ENCODE data around the gene MYO5B. TPM values are rescaled to one million over a fixed set of nuclear protein-coding genes. Genes with fewer than 3 reads are reported as not detected.

Gene MYO5B
- total and polyA plus RNA-seq, 10 of the 15 experiments (the other 5 are each of a cell fraction or from before 2014, with no cell fraction given) = 2.5 to 4.5 (median 3.3) TPM

GRCh38 chr18:50159654-50160046 is 35.3 kb downstream of the MYO5B start:
- H3K27me3 ChIP-seq (replicated peaks in 1 of 2; ENCODE audit: control insufficient read depth in 2 of 2, insufficient read depth in 2 of 2, low read length in 1 of 2) = peaks cover 2 to 3% of the 10 kb centered on the region in 2 experiments; a peak in 2 of 4 replicates
- no peaks in the 10 kb centered on the region for H3K79me2 ChIP-seq (ENCODE audit: control insufficient read depth, insufficient read depth, low read length)
- ChIA-PET POLR2A (interaction anchor here (1.4 kb wide), 1 partner anchor 17 kb away, joined by 4 read pairs; no protein-coding TSS in a partner anchor), CTCF (interaction anchor here (0.7 kb wide), 1 partner anchor 49 kb away, joined by 3 read pairs; no protein-coding TSS in a partner anchor), RAD21 (ENCODE audit: unreplicated experiment) (no interaction called here), SMC1A (ENCODE audit: uncharacterized antibody, unreplicated experiment) (interaction anchor here (1.3 to 7.2 kb wide), 2 partner anchors 16 kb away, joined by 6 to 49 read pairs; no protein-coding TSS in a partner anchor)
- no peak overlapping the region for H3K9ac ChIP-seq (ENCODE audit: control insufficient read depth, insufficient read depth, low read length)
- no peak for TF ChIP-seq ATF2 (IDR thresholded peaks at IDR 0.05; ENCODE audit: low read length)
- TF ChIP-seq SIN3A (IDR thresholded peaks at IDR 0.05; ENCODE audit: low read depth, low read length) = no peak
- no peak for TF ChIP-seq ZZZ3 (IDR thresholded peaks at IDR 0.05; ENCODE audit: control insufficient read depth, insufficient read length, low read depth)
- no peak for TF ChIP-seq CBX3 (IDR thresholded peaks at IDR 0.05; ENCODE audit: borderline replicate concordance, low read depth)
- TF ChIP-seq JUND (IDR thresholded peaks at IDR 0.05; ENCODE audit: low read depth, low read length) = no peak
- no peak for TF ChIP-seq WRNIP1 (IDR thresholded peaks at IDR 0.05; ENCODE audit: borderline replicate concordance, low read depth, low read length)
- no peak for TF ChIP-seq IKZF2 (IDR thresholded peaks at IDR 0.05)
- TF ChIP-seq ZBTB4 (CRISPR knock-in tag; IDR thresholded peaks at IDR 0.05) = no peak
- TF ChIP-seq HDGF (IDR thresholded peaks at IDR 0.05) = no peak
- no peak for TF ChIP-seq CHD1 (IDR thresholded peaks at IDR 0.05; ENCODE audit: low read depth, low read length)
- TF ChIP-seq SKIL (IDR thresholded peaks at IDR 0.05; ENCODE audit: low read depth, poor library complexity, severe bottlenecking) = no peak
- no peak for TF ChIP-seq KAT2A (conservative IDR thresholded peaks at IDR 0.05; ENCODE audit: control insufficient read depth, low read depth, low read length)
- no peak for TF ChIP-seq SMAD5 (IDR thresholded peaks at IDR 0.05; ENCODE audit: low read depth)
- TF ChIP-seq RELA (IDR thresholded peaks at IDR 0.05; ENCODE audit: borderline replicate concordance, partially characterized antibody) = no peak
- TF ChIP-seq GABPA (IDR thresholded peaks at IDR 0.05; ENCODE audit: low read depth) = no peak
- TF ChIP-seq RAD51 (IDR thresholded peaks at IDR 0.05) = no peak
- TF ChIP-seq CREM (IDR thresholded peaks at IDR 0.05; ENCODE audit: low read depth) = no peak
- TF ChIP-seq TCF3 (IDR thresholded peaks at IDR 0.05; ENCODE audit: borderline replicate concordance, insufficient read depth, low read depth, low read length) = no peak
- H3K36me3 ChIP-seq (ENCODE audit: control insufficient read depth in 2 of 2, insufficient read depth in 2 of 2, low read length in 1 of 2) = no peaks in the 10 kb centered on the region
- H3K4me1 ChIP-seq (ENCODE audit: control insufficient read depth, insufficient read depth, low read length) = no peaks in the 10 kb centered on the region
- in situ Hi-C loops (cut with MboI) (no loop called here), intact Hi-C loops (cut with micrococcal nuclease; ENCODE audit: unreplicated experiment) (no loop called here)
- WGBS (ENCODE audit: insufficient coverage, insufficient replicate concordance, low lambda C conversion rate, missing lambda C conversion rate) = 27% methylated on average over 10 of the region's 10 CpGs
- no peak overlapping the region for H2AFZ ChIP-seq (ENCODE audit: control insufficient read depth, low read depth, low read length)
- H3K27ac ChIP-seq (ENCODE audit: control insufficient read depth, insufficient read depth) = no peak overlapping the region
- no peak overlapping the region for H3K4me3 ChIP-seq
- no peaks in the 10 kb centered on the region for H4K20me1 ChIP-seq (ENCODE audit: control insufficient read depth, insufficient read depth)
- DNase-seq (ENCODE audit: low read depth, low spot score) (no peak), FAIRE-seq (no peak), ATAC-seq (no peak)
- BruUV-seq (replicated peaks) = no TSS peak
- no peak overlapping the region for H3K4me2 ChIP-seq (ENCODE audit: control insufficient read depth, insufficient read depth)
- H3K9me3 ChIP-seq (replicated peaks; ENCODE audit: control insufficient read depth, insufficient read depth, low read length) = no peaks in the 10 kb centered on the region
